Nephron (organoid): ENCODE results near the gene MED9.

ENCODE experiments used
- H3K27ac Mint-ChIP-seq, 3 experiments: 2 replicates each; pipeline ENCODE4 v1.8.0; 2020; ENCODE audit warnings: mixed read lengths in 3 of 3, mild to moderate bottlenecking in 2 of 3, moderate library complexity in 1 of 3
- H3K27me3 Mint-ChIP-seq: 2 replicates; pipeline ENCODE4 v1.8.0; 2021; ENCODE audit warnings: low read depth, mild to moderate bottlenecking, moderate library complexity, mixed read lengths
- H3K36me3 Mint-ChIP-seq: 2 replicates; pipeline ENCODE4 v1.8.0; 2020; ENCODE audit warnings: low read depth, mixed read lengths
- H3K4me1 Mint-ChIP-seq: 2 replicates; pipeline ENCODE4 v1.8.0; 2020; ENCODE audit warnings: mixed read lengths
- H3K4me3 Mint-ChIP-seq, 3 experiments: 2 replicates each; pipeline ENCODE4 v1.8.0; 2020; ENCODE audit warnings: mild to moderate bottlenecking in 3 of 3, mixed read lengths in 3 of 3, moderate library complexity in 2 of 3
- H3K9me3 Mint-ChIP-seq: 2 replicates; pipeline ENCODE4 v1.8.0; 2020; ENCODE audit warnings: mixed read lengths
- CTCF ChIP-seq, 3 experiments: fragments of 200-600 bp; sonication (generic); IDR thresholded peaks; one replicate each; pipeline ENCODE4 v1.5.0; 2021; ENCODE audit warnings: antibody characterized with exemption in 3 of 3; ENCODE audit not compliant: unreplicated experiment in 3 of 3

The MED9 gene

GRCh38 chr17:17492571-17492970, 15.8 kb downstream of the MED9 start:
- no peaks in the 10 kb centered on the region for H3K9me3 Mint-ChIP-seq
- TF ChIP-seq CTCF (IDR thresholded peaks at IDR 0.05; ENCODE audit: unreplicated experiment in 3 of 3): no peak
- H3K27ac Mint-ChIP-seq: peak overlapping the region in 1 of 3 experiments; percentile 7
- peak overlapping the region in 2 of 3 experiments; percentile 49 to 71 for H3K4me3 Mint-ChIP-seq
- H3K27me3 Mint-ChIP-seq: peaks cover 27% of the 10 kb centered on the region
- peaks cover 33% of the 10 kb centered on the region for H3K36me3 Mint-ChIP-seq
- H3K4me1 Mint-ChIP-seq: peaks cover 38% of the 10 kb centered on the region

GRCh38 chr17:17493249-17493985, 16.6 kb downstream of the MED9 start:
- Mint-ChIP-seq H3K36me3 (peaks cover 26% of the 10 kb centered on the region), H3K9me3 (no peaks in the 10 kb centered on the region), H3K27me3 (peaks cover 28% of the 10 kb centered on the region), H3K27ac (no peak overlapping the region), H3K4me3 (peak overlapping the region; percentile 46 to 74 (median 67)), H3K4me1 (peaks cover 33% of the 10 kb centered on the region)
- no peak for TF ChIP-seq CTCF (IDR thresholded peaks at IDR 0.05; ENCODE audit: unreplicated experiment in 3 of 3)

- Mint-ChIP-seq H3K27me3 (peaks cover 28% of the 10 kb centered on the region), H3K4me3 (peak overlapping the region; percentile 35 to 75 (median 74)), H3K27ac (no peak overlapping the region), H3K36me3 (peaks cover 22% of the 10 kb centered on the region), H3K9me3 (no peaks in the 10 kb centered on the region), H3K4me1 (peaks cover 30% of the 10 kb centered on the region)
- TF ChIP-seq CTCF (IDR thresholded peaks at IDR 0.05; ENCODE audit: unreplicated experiment in 3 of 3): no peak
Measured at GRCh38 chr17:17493986-17494466, 17.2 kb downstream of the MED9 start.

GRCh38 chr17:17494499-17494869, 17.7 kb downstream of the MED9 start:
- H3K9me3 Mint-ChIP-seq: no peaks in the 10 kb centered on the region
- no peak overlapping the region for H3K27ac Mint-ChIP-seq
- H3K4me3 Mint-ChIP-seq: peak overlapping the region; percentile 78 to 88 (median 86)
- TF ChIP-seq CTCF (IDR thresholded peaks at IDR 0.05; ENCODE audit: unreplicated experiment in 3 of 3): no peak
- peaks cover 28% of the 10 kb centered on the region for H3K27me3 Mint-ChIP-seq
- peaks cover 28% of the 10 kb centered on the region for H3K4me1 Mint-ChIP-seq
- peaks cover 21% of the 10 kb centered on the region for H3K36me3 Mint-ChIP-seq

- peak overlapping the region in 1 of 3 experiments; percentile 1 for H3K27ac Mint-ChIP-seq
- no peaks in the 10 kb centered on the region for H3K9me3 Mint-ChIP-seq
- H3K4me3 Mint-ChIP-seq: peak overlapping the region; percentile 85 to 88 (median 86)
- TF ChIP-seq CTCF (IDR thresholded peaks at IDR 0.05; ENCODE audit: unreplicated experiment in 3 of 3): no peak
- H3K27me3 Mint-ChIP-seq: peaks cover 28% of the 10 kb centered on the region
- peaks cover 28% of the 10 kb centered on the region for H3K4me1 Mint-ChIP-seq
- H3K36me3 Mint-ChIP-seq: peaks cover 17% of the 10 kb centered on the region
Measured at GRCh38 chr17:17494870-17495535, 18.2 kb downstream of the MED9 start.
